IPS-15b (cell line): ENCODE measurements around the gene MLXIP.

Experiments used
- H3K27me3 ChIP-seq: one replicate; pipeline ENCODE4 v1.6.1; 2013; ENCODE audit warnings: low read length; ENCODE audit not compliant: control insufficient read depth, insufficient read depth
- H3K36me3 ChIP-seq: one replicate; pipeline ENCODE4 v1.6.1; 2013; ENCODE audit warnings: low read length; ENCODE audit not compliant: control insufficient read depth, insufficient read depth
- H3K4me1 ChIP-seq: one replicate; pipeline ENCODE4 v1.6.1; 2013; ENCODE audit warnings: mild to moderate bottlenecking, low read length; ENCODE audit not compliant: control insufficient read depth, insufficient read depth
- H3K4me3 ChIP-seq: one replicate; pipeline ENCODE4 v1.5.1; 2013; ENCODE audit warnings: low read depth, low read length
- H3K9ac ChIP-seq: one replicate; pipeline ENCODE4 v1.6.1; 2013; ENCODE audit warnings: low read depth, mild to moderate bottlenecking, low read length
- H3K9me3 ChIP-seq: one replicate; pipeline ENCODE4 v1.6.1; 2013; ENCODE audit warnings: mild to moderate bottlenecking, low read length; ENCODE audit not compliant: control insufficient read depth, insufficient read depth

Gene MLXIP

DNA sequence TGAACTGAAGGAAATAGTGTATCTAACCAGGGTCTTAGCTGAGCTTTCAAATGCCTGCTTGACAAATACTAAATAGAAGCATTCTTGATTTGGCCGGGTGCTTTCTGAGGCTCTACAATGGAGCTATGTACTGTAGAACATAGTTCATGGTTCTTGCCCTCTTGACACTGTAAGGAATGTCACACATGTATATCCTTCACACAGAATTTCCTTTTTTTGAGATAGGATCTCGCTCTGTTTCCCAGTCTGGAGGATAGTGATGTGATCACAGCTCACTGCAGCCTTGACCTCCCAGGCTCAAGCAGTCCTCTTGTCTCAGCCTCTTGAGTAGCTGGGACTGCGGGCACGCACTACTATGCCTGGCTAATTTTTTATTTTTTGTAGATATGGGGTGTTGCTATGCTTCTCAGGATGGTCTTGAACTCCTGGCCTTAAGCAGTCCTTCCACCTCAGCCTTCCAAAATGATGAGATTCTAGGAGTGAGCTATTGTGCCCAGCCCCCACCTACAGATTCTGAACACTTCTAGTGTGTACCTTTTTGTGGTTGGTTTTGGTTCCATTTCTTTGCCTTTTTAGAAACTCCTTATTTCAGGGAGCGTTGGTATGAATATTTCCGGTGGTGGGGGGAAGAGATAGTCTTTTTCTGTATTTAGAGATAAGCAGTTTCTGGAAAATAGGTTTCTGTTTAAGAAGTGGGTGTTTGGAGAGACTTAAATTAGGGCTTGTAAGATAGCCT, 4.2 kb downstream of the MLXIP start:
- Histone ChIP-seq H3K36me3 (peaks cover 2% of the 10 kb centered on the region), H3K9me3 (no peaks in the 10 kb centered on the region), H3K27me3 (peaks cover 17% of the 10 kb centered on the region), H3K4me1 (peaks cover 10% of the 10 kb centered on the region), H3K9ac (no peak overlapping the region), H3K4me3 (no peak overlapping the region)

DNA sequence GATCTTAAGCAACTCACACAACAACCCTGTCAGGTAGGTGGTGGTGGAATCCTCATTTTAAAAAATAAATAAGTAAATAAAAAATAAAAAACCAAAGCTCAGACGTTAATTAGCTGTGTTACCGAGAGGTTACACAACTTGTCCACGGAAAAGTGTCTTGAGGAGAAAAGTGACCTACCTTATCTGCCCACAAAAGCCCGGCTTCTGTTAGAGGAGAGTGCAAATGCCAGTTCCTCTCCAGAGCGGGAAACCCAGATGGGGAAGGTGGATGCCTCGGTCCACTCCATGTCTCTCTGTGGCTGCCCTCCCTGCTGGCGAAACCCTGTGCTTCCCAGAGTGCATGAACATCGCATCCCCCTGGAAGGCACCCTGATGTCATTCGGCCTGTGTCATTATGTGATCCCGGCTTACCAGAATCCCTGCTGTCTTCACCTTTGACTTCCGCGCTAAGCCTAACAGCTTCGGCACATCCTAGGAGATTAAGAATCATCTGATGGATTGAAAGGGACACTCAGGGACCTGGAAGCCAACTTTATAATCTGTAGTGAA, 6.4 kb downstream of the MLXIP start:
- H3K4me1 ChIP-seq = peaks cover 5% of the 10 kb centered on the region
- H3K9me3 ChIP-seq = no peaks in the 10 kb centered on the region
- peaks cover 2% of the 10 kb centered on the region for H3K36me3 ChIP-seq
- no peak overlapping the region for H3K4me3 ChIP-seq
- peaks cover 5% of the 10 kb centered on the region for H3K27me3 ChIP-seq
- no peak overlapping the region for H3K9ac ChIP-seq

DNA sequence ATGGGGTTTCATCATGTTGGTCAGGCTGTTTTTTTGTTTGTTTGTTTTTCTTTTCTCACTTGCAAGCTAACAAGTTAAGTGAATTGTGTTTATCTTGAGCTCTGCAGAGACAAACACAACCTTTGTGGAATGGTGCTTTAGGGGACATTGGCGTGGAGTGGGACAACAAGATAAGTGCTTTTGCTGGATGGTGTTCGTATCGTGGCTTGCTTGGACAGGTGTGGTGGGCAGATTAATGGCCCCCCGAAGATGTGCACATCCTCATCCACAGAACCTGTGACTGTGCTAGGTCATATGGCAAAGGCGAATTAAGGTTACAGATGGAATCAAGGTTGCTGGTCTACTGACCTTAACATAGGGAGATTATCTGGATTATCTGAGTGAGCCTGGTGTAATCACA, 7.0 kb downstream of the MLXIP start:
- no peak overlapping the region for H3K4me3 ChIP-seq
- H3K27me3 ChIP-seq = no peaks in the 10 kb centered on the region
- H3K36me3 ChIP-seq = peaks cover 2% of the 10 kb centered on the region
- H3K9ac ChIP-seq = no peak overlapping the region
- H3K9me3 ChIP-seq = no peaks in the 10 kb centered on the region
- H3K4me1 ChIP-seq = peaks cover 1% of the 10 kb centered on the region

DNA sequence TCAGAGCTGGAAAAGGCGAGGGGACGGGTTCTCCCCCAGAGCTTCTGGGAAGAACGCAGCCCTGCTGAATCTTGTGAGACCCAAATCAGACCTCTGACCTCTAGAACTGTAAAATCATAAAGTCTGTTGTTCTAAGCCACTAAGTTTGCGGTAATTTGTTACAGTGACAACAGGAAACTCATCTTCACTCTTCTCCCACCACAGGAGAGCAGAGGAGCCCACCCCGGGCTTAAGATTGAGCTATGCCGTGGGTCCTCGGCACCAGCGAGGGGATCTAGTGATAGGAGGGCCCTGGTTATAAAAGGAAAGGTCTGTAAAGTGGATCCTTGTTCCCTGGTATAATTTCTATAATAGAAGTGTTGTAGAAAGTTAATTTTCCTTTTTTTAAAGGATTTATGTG, 7.6 kb downstream of the MLXIP start:
- Histone ChIP-seq H3K27me3 (no peaks in the 10 kb centered on the region), H3K4me3 (no peak overlapping the region), H3K4me1 (no peaks in the 10 kb centered on the region), H3K9me3 (no peaks in the 10 kb centered on the region), H3K9ac (no peak overlapping the region), H3K36me3 (peaks cover 2% of the 10 kb centered on the region)

DNA sequence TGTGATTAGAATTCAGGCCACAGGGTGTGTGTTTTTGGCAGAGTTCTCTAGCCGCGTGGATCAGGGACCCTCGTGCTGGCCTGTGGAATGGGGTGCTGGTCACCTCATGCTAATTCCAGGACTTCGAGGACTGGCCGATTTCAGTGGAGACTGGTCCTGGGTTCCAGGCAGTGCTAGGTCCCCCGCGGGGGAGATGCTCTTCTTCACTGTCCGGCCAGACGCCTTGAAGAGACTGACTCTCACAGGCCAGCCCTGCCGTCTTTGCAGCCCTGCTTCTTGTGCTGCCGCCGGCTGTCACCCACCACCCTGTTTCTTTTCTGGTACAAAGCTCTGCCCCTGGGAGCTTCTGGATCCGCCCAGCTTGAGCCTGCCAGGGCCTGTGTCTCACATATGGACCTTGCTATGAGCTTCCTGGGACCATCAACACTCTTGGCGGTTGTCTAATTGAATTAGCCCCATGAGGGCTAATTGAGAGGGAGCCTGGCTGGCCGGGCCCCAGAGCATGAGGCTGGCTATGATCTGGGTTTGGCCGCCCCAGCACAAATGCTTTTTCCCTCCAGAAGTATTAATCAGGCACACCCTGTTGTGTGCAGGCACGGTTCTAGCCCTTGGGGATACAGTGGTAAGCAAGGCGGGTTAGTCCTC, 8.2 kb downstream of the MLXIP start:
- Histone ChIP-seq H3K36me3 (peaks cover 2% of the 10 kb centered on the region), H3K9me3 (no peaks in the 10 kb centered on the region), H3K4me3 (no peak overlapping the region), H3K9ac (no peak overlapping the region), H3K4me1 (no peaks in the 10 kb centered on the region), H3K27me3 (no peaks in the 10 kb centered on the region)

DNA sequence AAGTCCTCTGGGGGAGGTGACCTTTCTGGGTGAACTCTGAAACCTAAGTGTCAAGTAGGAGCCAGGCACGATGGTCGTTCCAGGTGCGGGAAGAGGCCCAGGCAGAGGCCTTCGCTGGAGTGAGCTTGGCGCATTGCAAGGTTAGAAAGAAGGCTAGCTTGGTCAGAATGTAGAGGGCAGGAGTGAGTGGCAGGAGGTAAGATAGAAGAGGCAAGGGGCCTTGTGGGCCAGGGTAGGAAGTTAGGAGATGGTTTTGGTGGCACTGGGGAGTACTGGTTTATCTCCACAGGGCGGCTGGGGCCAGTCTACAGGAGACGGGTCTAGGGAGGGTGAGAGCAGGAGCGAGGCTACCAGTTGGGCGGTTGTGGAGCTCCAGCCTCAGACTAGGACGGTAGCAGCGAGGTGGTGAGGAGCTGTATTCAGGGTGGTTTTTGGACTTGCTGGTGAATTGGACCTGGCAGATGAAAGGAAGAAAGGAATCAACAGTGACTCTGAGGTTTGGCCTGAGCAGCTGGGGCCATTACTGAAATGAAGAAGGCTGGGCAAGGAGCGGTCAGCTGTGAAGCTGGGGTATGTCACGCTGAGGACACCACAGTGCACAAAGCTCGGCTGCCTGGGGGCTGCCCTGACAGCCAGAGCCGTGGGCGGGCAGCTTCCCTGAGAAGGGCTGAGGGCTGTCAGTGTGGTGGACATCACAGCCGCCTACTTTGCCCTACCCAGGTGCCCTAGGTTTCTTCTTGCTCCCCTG, 9.0 kb downstream of the MLXIP start:
- peaks cover 2% of the 10 kb centered on the region for H3K36me3 ChIP-seq
- H3K27me3 ChIP-seq = no peaks in the 10 kb centered on the region
- no peaks in the 10 kb centered on the region for H3K4me1 ChIP-seq
- H3K9ac ChIP-seq = no peak overlapping the region
- H3K4me3 ChIP-seq = no peak overlapping the region
- H3K9me3 ChIP-seq = no peaks in the 10 kb centered on the region

DNA sequence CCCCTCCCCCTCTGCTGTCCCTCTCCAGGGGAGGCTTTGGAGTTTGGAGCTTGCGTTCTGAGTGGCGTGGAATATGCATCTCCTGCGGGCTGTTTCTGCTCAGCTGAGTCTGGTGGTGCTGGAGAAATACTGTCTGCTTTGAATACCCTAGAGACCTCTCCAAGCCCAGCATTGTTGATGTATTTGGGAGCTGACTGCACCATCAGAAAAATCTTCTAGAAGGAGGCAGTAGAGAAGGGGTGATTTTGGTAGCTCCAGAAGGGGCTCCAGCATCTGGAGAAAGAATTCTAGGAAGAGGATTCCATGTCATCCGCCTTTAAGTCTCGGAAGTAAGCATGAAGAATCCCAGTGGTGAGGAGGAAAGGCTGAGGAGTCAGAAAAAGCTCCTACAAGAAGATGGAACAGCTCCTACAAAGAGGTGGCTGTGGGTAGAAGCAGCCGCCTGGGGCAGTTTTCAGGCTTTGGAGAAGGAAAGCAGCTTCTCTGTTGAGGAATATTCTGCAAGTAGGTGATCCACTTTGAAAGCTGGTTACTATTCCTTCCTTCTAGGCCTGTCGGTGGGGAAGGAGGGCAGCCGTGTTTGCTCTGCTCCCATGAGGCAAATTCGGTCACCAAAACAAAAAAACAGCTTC, 9.7 kb downstream of the MLXIP start:
- Histone ChIP-seq H3K9me3 (no peaks in the 10 kb centered on the region), H3K36me3 (peaks cover 2% of the 10 kb centered on the region), H3K4me1 (no peaks in the 10 kb centered on the region), H3K9ac (no peak overlapping the region), H3K4me3 (no peak overlapping the region), H3K27me3 (no peaks in the 10 kb centered on the region)

DNA sequence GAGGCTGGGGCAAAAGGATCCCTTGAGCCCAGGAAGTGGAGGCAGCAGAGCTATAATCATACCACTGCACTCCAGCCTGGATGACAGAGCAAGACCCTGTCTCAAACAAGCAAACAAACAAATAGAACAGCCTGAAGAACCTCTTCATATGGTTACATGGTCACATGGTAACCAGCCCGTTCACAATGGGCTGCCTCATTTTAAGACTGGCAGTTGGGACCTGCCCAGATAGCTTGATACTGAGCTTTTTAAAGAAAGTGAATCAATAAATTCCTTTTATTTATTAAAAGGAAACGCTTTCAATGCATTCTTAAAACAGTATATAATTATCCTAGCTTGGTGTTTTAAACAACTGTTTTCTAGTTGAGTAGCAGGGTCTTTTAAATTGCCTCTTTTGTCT, 10.5 kb downstream of the MLXIP start:
- H3K9me3 ChIP-seq = no peaks in the 10 kb centered on the region
- H3K36me3 ChIP-seq = peaks cover 2% of the 10 kb centered on the region
- H3K27me3 ChIP-seq = no peaks in the 10 kb centered on the region
- H3K4me3 ChIP-seq = no peak overlapping the region
- H3K4me1 ChIP-seq = no peaks in the 10 kb centered on the region
- no peak overlapping the region for H3K9ac ChIP-seq

DNA sequence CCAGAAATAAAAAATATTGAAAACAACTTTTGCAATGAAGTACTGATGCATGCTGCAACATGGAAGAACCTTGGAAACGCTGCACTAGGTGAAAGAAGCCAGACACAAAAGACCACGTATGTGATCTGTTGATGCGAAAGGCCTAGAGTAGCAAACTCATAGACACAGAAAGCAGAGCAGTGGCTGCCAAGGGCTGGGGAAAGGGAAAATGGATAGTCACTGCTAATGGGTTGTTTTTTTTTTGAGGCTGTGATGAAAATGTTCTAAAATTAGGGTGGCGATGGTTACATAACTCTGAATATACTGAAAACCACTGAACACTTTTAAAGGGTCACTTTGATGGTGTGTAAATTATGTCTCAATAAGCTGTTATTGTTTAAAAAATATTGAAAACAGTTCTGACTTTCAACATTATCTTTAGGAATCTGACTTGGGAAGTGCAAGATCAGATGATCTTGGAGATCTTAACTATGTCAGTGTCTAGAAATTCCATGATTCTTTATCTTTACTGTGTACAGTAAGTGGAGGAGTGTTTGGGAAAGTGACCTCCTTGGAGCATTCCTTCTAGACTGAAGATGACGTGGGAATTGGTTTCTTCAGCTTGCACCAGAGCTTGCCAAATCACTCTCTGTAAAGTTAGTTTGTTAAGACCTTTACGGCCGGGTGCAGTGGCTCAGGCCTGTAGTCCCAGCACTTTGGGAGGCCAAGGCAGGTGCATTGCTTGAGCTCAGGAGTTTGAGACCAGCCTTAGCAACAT, 12.4 kb downstream of the MLXIP start:
- Histone ChIP-seq H3K4me3 (no peak overlapping the region), H3K9me3 (no peaks in the 10 kb centered on the region), H3K36me3 (peaks cover 2% of the 10 kb centered on the region), H3K9ac (no peak overlapping the region), H3K4me1 (no peaks in the 10 kb centered on the region), H3K27me3 (no peaks in the 10 kb centered on the region)

DNA sequence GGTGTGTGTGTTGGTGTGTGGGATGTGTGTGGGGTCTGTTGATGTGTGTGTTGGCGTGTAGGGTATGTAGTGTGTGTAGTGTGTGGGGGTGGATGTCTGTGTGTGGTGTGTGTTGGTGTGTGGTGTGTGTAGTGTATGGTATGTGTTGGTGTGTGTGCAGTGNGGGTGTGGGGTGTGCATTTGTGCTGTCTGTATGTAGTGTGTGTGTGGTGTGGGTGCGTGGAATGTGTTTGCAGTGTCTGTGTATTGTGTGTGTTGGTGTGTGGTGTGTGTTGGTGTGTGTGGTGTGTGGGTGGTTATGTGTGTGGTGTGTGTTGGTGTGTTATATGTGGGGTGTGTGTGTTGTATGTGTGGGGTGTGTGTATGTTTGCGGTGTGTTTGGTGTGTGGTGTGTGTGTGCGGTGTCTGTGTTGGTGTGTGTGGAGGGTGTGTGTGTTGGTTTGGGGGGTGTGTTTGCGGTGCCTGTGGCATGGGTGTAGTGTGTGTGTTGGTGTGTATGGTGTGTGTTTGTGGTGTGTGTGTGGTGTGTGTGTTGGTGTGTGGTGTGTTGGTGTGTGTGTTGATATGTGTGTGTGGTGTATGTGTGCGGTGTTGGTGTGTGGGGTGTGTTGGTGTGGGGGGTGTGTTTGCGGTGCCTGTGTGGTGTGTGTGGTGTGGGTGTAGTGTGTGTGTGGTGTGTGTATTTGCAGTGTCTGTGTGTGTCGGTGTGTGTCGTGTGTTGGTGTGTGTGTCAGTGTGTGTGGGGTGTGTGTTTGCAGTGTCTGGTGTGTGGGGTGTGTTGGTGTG, 14.7 kb downstream of the MLXIP start:
- H3K36me3 ChIP-seq = no peaks in the 10 kb centered on the region

More for the DNA sequence above, 14.7 kb downstream of the MLXIP start:
- H3K4me1 ChIP-seq = no peaks in the 10 kb centered on the region
- no peaks in the 10 kb centered on the region for H3K9me3 ChIP-seq
- H3K9ac ChIP-seq = no peak overlapping the region
- no peak overlapping the region for H3K4me3 ChIP-seq
- no peaks in the 10 kb centered on the region for H3K27me3 ChIP-seq
